T47D (cell line): ENCODE data around the gene RHOJ.

Source experiments
- DNase-seq, 2 experiments: peaks; one replicate each; pipeline versions ENCODE4 v3.0.0 to v3.0.0-alpha.2; 2011 to 2012; ENCODE audit warnings: low read depth in 1 of 2, low spot score in 1 of 2
- JUND ChIP-seq: IDR thresholded peaks from 2 replicates; pipeline ENCODE4 v1.6.1; 2012; ENCODE audit warnings: low read depth
- in situ Hi-C: cut with HindIII; loops from 2 replicates; pipeline ENCODE4 v1.10.0; 2016; ENCODE audit warnings: low sequenced_read_pairs, low pct_unique_long_range_greater_than_20kb

RHOJ gene

DNA sequence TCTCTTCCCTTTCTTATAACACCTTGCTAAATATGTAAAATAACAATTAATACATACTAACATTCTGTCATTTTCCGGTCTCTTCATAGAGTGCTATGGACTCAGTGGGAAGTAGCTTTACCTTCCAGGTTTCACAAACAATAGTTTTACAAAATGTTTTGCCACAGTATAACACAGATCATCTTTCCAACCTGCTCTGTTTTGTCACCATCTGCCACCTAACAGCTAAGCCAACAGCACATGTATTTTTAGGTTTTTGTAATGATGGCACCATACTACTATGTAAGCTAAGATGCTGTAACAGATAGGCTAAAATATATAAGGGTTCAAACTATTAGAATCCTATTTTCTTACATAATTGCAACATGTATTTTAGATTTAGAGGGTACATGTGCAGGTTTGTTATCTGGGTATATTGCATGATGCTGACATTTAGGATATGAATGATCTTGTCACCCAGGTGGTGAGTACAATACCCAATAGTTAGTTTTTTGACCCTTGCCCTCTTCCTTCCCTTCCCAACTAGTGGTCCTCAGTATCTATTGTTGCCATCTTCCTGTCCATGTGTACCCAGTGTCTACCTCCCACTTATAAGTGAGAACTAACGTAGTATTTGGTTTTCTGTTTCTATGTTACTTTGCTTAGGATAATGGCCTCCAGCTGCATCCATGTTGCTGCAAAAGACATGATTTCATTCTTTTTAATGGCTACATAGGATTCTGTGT, 8.7 kb downstream of the RHOJ start:
- no peak for TF ChIP-seq JUND
- no peak for DNase-seq
- in situ Hi-C loops: no loop called here

DNA sequence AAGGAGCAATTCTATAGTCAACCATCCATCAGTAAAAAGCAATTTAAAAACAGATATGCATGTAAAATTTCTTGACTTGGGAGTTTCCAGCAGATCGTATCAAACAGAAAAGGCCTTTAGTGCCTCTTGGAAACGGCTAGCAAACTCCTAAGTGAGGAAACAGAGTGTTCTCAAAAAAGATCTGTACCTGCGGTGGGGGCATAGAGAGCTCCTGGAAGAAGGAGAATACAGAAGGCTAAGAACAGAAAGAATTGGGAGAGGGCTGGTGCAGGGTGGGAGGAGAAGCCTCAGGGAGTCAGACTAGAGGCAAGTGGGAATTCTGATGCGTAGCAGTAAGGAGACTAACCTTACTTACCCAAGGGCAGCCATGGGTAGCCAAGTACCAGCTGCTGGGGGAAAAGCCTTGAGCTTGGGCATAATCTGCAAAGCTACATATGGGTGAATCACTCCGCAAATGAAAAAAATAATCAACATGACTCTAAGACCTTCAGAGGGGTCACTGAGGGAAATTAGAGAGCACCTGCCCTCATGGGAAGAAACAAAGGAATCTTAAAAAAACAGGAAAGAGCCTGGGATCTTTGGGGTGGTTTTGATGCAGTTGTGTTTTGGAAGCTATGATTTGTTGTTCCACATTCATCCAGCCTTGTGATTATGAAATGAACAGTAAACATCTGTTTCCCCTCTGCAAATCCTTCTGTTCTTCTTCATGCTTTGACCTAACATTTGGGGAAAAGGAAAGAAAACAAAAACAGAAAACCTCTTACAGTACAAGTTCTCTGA, 10.4 kb downstream of the RHOJ start:
- in situ Hi-C loops: no loop called here
- DNase-seq: no peak
- no peak for TF ChIP-seq JUND

DNA sequence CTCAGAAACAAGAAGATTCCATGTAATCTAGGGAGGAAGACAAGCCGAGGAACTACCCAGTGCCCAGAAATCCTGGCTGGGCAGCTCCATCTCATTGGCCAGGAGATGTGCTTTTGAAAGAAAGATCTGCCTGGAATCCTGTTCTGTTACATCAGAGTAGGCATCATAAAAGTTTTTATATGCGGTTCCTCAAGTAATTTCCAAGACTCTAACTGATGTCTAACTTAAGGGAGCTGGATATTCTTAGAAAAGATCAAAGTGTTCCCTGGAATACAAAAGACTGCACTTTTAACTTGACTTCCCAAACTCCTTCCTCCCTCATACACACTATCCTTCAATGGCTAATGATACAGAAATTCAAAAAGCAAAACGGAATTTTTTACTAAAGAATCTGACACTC, 16.3 kb downstream of the RHOJ start:
- no peak for TF ChIP-seq JUND
- in situ Hi-C loops: no loop called here
- no peak for DNase-seq

DNA sequence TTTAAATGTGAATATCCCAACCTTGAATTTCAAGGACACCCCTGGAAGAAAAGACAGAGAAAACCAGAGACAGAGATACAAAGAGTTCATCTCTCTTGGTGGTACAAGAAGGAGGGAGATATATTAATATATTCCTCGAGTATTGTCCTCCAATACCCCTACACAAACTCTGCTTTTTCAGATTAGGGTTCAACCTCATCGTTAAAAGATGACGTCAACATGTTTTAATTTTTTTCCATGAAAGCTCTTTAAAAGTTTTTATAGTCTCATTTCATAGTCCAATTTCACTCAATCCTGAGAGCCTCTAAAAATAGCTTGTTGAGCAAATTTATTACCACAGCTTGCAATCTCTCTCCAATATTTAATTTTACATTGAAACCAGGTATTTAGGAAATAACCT, 19.4 kb downstream of the RHOJ start:
- TF ChIP-seq JUND: no peak
- no peak for DNase-seq
- in situ Hi-C loops: no loop called here

DNA sequence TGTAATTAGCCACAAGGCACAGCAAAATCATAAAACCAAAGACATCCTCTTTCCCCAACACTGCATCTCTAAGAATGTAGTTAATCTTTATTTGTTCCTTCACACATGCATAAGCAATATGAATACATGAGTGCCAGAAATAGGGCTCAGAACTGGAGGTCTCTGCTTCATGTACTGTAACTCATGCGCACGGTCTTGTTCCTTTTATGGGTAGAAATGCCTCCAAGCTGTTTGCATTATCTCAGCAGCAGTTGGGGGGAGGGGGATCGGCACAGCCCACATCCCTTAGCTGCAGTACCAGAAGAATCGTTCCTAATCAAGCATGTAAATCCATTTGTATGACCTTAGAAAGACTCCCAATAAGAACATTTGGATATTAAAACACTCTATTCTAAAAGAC, 20.0 kb downstream of the RHOJ start:
- in situ Hi-C loops: no loop called here
- DNase-seq: no peak
- TF ChIP-seq JUND: no peak

DNA sequence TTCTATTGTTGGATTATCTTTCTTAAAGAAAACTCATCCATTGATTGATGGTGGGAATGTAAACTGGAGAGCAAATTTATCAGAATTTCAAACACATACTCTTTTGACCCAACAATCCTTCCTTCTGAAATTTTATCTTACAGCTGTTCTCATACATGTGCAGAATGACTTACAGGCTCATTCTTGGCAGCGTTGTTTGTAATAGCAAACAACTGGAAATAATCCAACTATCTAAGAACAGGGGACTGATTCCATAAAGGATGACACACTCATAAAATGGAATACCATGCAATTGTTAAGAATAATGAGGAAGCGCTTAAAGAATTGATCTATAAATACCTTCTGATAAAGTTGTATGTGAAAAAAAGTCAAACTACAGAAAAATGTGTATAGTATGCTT, 24.0 kb downstream of the RHOJ start:
- in situ Hi-C loops: no loop called here
- no peak for DNase-seq
- no peak for TF ChIP-seq JUND

DNA sequence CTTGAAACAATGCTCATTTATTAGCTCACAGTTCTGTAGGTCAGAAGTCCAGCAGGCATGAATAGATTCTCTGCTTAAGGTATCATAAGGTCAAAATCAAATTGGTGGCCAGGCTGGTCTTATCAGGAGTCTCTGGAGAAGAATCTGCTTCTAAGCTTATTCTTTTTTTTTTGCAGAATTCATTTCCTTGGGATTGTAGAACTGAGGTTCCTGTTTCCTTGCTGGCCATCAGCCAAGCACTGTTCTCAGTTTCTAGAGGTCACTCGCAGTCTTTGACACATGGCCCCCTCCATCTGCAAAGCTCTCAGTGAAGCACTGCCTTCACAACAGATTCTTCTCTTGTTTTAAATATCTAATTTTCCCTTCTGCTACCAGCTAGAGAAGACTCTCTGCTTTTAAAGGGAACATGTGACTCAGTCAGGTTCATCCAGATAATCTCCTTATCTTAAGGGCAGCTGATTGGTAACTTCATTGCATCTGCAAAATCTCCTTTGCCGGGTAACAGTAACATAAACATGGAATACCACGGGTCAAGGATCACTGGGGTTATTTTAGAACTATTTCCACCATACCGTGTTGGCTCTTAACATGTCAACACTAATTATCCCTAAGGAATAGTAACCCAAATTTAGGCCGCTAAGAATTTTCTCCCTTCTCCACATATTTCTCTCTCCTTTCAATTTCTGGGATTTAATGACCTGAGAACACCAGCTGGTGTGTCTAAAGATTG, 25.3 kb downstream of the RHOJ start:
- TF ChIP-seq JUND: no peak
- in situ Hi-C loops: no loop called here
- no peak for DNase-seq

DNA sequence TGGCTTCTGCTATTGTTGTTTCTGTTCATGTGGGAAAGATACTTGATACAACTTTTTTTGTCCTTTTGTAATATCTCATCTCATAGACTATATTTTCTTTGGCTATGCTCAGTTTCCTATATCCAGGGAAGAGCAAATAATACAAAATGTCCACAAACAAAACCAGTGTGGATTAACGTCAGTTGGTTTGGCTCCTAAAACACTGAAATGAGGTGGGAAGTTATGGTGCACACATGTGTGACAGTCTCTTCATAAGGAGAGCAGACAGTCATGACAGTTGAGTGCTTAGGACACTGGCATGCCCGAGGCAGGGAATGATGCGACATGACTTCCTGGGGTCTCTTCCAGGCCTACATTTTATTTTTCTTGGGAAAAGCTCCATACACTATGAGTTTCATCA, 27.5 kb downstream of the RHOJ start:
- no peak for DNase-seq
- no peak for TF ChIP-seq JUND
- in situ Hi-C loops: no loop called here

DNA sequence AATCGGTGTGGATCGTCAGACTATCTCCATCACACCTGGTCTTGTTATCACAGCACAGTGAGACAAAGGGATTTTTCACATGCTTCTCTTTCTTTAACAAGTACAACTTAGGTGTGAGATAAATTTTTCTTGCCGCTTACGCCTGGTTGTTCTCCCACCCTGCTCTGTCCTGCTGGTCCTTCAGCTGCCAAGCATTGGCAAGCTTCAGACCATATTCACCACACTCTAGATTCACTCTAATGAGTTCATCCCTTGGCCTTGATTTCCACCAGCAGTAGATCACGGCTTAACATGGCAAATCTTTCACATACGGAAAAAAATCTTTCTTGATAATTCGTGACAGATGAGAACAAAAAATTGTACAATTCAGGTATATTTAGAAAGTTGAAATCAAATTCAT, 33.5 kb downstream of the RHOJ start:
- no peak for DNase-seq
- TF ChIP-seq JUND: no peak
- in situ Hi-C loops: no loop called here

DNA sequence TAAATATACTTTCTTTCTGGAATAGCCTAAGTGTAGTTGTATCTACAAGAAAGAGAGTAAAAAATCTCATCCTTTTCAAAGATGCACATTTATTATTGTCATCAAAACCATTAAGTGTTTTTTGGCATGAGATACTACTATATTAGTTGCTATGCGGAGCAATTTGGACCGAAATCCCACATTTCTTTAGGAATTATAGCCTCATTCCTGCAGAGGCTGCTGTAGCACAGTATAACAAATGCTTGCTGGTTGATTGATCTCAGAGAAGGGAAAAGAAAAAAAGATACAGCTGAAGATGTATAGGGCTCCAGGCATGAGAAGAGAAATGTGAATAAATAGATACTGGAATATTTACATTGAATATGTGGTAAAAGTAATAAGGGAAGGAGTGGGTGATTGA, 36.0 kb downstream of the RHOJ start:
- in situ Hi-C loops: no loop called here
- DNase-seq: no peak
- no peak for TF ChIP-seq JUND

DNA sequence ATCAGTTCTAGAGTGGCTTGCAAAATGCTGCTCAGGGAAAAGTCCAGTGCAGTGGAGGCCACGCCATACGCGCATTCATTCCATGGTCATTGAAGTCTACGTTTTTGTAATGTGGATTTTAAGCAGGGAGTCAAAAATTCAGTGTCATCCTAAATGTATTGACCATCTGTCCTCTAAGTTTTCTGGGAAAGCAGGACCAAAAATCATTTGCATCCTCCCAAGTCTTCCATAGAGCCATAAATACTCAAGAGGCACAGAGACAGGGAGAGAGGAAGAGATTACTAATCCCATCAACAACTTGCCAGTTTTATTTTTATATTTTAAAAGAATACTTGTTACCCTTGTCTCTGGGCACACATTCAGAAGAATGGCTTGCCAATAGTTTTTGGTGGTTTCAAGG, 36.9 kb downstream of the RHOJ start:
- no peak for DNase-seq
- in situ Hi-C loops: no loop called here
- TF ChIP-seq JUND: no peak

DNA sequence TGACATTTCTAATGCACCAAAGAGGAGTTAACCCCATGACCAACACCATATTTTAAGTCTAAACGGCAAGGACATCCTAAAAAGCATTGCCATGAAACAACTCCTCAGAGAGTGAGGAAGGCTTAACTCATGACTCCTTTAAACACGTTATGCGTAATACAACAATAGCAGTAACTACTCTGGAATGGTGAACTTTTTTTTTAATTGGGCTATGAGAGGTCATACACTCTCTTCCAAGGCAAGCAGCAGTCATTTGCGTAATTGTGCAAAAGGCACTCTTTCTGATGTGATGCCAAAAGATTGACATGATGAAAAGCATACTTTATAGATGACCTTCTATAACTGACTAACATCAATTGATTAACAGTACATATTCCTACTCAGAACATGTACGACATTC, 39.4 kb downstream of the RHOJ start:
- TF ChIP-seq JUND: no peak
- in situ Hi-C loops: no loop called here
- DNase-seq: no peak

DNA sequence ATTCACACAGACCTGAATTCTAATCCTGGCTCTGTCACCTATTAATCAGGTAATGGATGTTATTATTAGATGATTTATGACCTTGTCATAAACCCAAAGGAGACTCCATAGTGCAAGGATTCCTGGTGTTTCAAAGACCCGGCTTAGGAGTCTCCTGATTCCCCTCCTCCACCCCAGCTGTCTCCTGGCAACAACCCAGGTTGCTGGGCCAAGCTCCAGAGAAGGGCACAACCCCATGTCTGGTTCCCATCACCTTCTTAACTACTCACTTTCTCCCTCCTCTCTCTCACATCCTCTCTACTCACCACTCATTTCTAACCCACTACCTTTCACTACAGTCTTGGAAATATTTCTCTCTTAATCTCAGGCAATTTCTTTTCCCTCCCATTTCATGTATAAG, 41.6 kb downstream of the RHOJ start:
- in situ Hi-C loops: no loop called here
- TF ChIP-seq JUND: no peak
- DNase-seq: no peak

DNA sequence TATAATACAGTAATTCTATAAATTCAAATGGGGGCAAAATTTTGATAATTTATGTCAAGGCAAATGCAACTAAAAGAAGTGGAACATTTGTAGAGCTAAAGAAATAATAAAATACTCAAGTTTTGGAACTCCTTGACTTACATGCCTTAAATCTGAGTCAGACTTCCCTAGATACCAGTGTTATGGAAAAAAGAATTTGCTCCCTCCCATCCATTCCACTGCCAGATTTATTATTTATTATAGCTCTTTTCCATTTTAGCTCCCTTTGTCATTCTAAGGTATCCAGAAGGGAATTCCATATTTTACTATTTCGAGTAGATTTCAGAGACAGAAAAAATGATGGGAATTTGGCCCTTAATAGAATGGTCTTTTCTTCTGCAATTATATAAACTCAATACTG, 44.0 kb downstream of the RHOJ start:
- DNase-seq: no peak
- in situ Hi-C loops: no loop called here
- no peak for TF ChIP-seq JUND
